ENCODE measurements around the gene SATL1. TPM values are rescaled to one million over a fixed set of nuclear protein-coding genes. Genes with fewer than 3 reads are reported as not detected.

The SATL1 gene
- total RNA-seq, 1 experiment from 2014 or later: not detected

DNA sequence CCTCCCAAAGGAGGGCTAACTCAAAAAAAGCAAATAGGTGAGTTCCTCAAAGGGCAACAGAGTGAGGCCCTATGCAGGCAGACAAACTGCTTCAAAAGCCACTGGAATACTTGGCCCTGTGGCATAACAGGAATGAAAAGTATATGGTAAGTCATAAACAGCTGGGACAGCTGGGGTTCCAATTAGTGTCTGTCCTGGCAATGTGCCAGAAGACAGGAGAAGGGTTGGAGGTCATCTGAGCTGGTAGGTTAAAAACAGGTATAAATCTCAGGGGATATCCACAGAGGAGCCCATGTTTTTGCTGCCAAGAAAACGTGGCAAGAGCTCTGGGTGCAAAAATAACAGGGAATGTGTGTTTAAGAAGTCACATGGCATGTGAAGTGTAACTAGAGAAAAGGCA lies 128.3 kb downstream of the SATL1 start:
- POLR2A ChIA-PET: no interaction called here
- Histone ChIP-seq H3K4me1 (ENCODE audit: control insufficient read depth in 1 of 2, insufficient read depth in 2 of 2, low read length in 2 of 2) (no peaks in the 10 kb centered on the region), H3K27ac (ENCODE audit: low read depth, low read length) (no peak overlapping the region), H3K9ac (ENCODE audit: low read length) (no peak overlapping the region), H3K27me3 (ENCODE audit: insufficient read depth, low read length) (no peaks in the 10 kb centered on the region), H2AFZ (ENCODE audit: low read depth, low read length, poor library complexity, severe bottlenecking) (no peak overlapping the region), H4K20me1 (ENCODE audit: insufficient read depth) (no peaks in the 10 kb centered on the region), H3K4me2 (ENCODE audit: low read length) (no peak overlapping the region), H3K9me2 (ENCODE audit: insufficient read depth) (no peaks in the 10 kb centered on the region), H3K36me3 (ENCODE audit: control insufficient read depth in 1 of 2, insufficient read depth in 2 of 2, low read length in 2 of 2) (no peaks in the 10 kb centered on the region), H3K79me2 (ENCODE audit: insufficient read depth, low read length) (no peaks in the 10 kb centered on the region), H3K4me3 (replicated peaks in 1 of 2; ENCODE audit: low read depth in 1 of 2, low read length in 2 of 2) (no peak overlapping the region), H3K9me3 (ENCODE audit: control insufficient read depth in 1 of 2, insufficient read depth in 1 of 2, low read depth in 1 of 2, low read length in 2 of 2) (no peaks in the 10 kb centered on the region)
- ATAC-seq (no peak), DNase-seq (ENCODE audit: low read depth, low spot score) (no peak)
- BruUV-seq (replicated peaks): no TSS peak
- TF ChIP-seq FOSL1 (IDR thresholded peaks at IDR 0.05; ENCODE audit: low read depth) (no peak), ELF1 (IDR thresholded peaks at IDR 0.05; ENCODE audit: borderline replicate concordance, low read depth) (no peak), RAD21 (IDR thresholded peaks at IDR 0.05; ENCODE audit: low read depth) (no peak), EZH2 (IDR thresholded peaks at IDR 0.05) (no peak), SP1 (IDR thresholded peaks at IDR 0.05; ENCODE audit: low read depth) (no peak), ZNF274 (IDR thresholded peaks at IDR 0.05; ENCODE audit: low read depth, low read length) (no peak), ZFX (IDR thresholded peaks at IDR 0.05) (no peak)
- intact Hi-C loops (cut with micrococcal nuclease): no loop called here
- RAD21 ChIA-PET (ENCODE audit: low non-redundant PET in 1 of 2, low total read pairs in 2 of 2, uncharacterized antibody in 2 of 2, unreplicated experiment in 2 of 2): no interaction called here
- CTCF ChIA-PET: no interaction called here

DNA sequence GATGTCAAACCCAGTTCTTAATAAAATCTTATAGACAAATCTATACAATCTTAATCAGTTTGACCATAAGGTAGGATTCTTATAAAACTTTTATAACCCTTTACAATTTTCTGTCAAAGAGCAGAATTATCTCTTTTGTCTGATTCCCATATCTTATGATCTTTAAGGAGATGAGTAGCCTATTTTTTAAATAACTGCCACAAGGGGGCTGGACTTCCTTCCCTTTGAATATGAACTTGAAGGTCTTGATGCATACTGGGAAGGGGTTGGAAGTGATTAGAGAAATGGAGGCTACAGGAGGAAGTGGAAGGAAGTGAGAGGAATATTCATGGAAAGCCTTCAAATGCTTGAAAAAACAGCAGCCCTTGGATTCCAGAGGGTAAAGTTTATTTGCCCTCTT lies 128.8 kb downstream of the SATL1 start:
- Histone ChIP-seq H2AFZ (ENCODE audit: low read depth, low read length, poor library complexity, severe bottlenecking) (no peak overlapping the region), H3K27me3 (ENCODE audit: insufficient read depth, low read length) (no peaks in the 10 kb centered on the region), H3K4me1 (ENCODE audit: control insufficient read depth in 1 of 2, insufficient read depth in 2 of 2, low read length in 2 of 2) (no peaks in the 10 kb centered on the region), H3K4me2 (ENCODE audit: low read length) (no peak overlapping the region), H4K20me1 (ENCODE audit: insufficient read depth) (no peaks in the 10 kb centered on the region), H3K9me3 (ENCODE audit: control insufficient read depth in 1 of 2, insufficient read depth in 1 of 2, low read depth in 1 of 2, low read length in 2 of 2) (no peaks in the 10 kb centered on the region), H3K36me3 (ENCODE audit: control insufficient read depth in 1 of 2, insufficient read depth in 2 of 2, low read length in 2 of 2) (no peaks in the 10 kb centered on the region), H3K27ac (ENCODE audit: low read depth, low read length) (no peak overlapping the region), H3K9ac (ENCODE audit: low read length) (no peak overlapping the region), H3K79me2 (ENCODE audit: insufficient read depth, low read length) (no peaks in the 10 kb centered on the region), H3K4me3 (replicated peaks in 1 of 2; ENCODE audit: low read depth in 1 of 2, low read length in 2 of 2) (no peak overlapping the region), H3K9me2 (ENCODE audit: insufficient read depth) (no peaks in the 10 kb centered on the region)
- ATAC-seq (no peak), DNase-seq (ENCODE audit: low read depth, low spot score) (no peak)
- ChIA-PET POLR2A (no interaction called here), RAD21 (ENCODE audit: low non-redundant PET in 1 of 2, low total read pairs in 2 of 2, uncharacterized antibody in 2 of 2, unreplicated experiment in 2 of 2) (no interaction called here), CTCF (no interaction called here)
- intact Hi-C loops (cut with micrococcal nuclease): no loop called here
- no TSS peak for BruUV-seq (replicated peaks)
- TF ChIP-seq SP1 (IDR thresholded peaks at IDR 0.05; ENCODE audit: low read depth): no peak
- TF ChIP-seq, protein P1, sequence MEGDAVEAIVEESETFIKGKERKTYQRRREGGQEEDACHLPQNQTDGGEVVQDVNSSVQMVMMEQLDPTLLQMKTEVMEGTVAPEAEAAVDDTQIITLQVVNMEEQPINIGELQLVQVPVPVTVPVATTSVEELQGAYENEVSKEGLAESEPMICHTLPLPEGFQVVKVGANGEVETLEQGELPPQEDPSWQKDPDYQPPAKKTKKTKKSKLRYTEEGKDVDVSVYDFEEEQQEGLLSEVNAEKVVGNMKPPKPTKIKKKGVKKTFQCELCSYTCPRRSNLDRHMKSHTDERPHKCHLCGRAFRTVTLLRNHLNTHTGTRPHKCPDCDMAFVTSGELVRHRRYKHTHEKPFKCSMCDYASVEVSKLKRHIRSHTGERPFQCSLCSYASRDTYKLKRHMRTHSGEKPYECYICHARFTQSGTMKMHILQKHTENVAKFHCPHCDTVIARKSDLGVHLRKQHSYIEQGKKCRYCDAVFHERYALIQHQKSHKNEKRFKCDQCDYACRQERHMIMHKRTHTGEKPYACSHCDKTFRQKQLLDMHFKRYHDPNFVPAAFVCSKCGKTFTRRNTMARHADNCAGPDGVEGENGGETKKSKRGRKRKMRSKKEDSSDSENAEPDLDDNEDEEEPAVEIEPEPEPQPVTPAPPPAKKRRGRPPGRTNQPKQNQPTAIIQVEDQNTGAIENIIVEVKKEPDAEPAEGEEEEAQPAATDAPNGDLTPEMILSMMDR (IDR thresholded peaks at IDR 0.05 in 2 of 3, conservative IDR thresholded peaks at IDR 0.05 in 1 of 3; ENCODE audit: borderline replicate concordance in 1 of 3, insufficient read depth in 1 of 3, low read depth in 2 of 3, low read length in 2 of 3): peak in 2 of 3 experiments; percentile 8 to 28; a peak in 1 of 6 replicates

Measured in HCT116 (cell line).